H1 (cell line): ENCODE data around the gene FGF14. TPM values are rescaled to one million over a fixed set of nuclear protein-coding genes. Genes with fewer than 3 reads are reported as not detected.

Experiments used
- CBX8 ChIP-seq: fragments of 300-800, 300-1000 bp; sonication (generic); IDR thresholded peaks from 2 replicates; pipeline ENCODE4 v1.7.1; 2016; ENCODE audit warnings: low read depth, low read length, borderline replicate concordance
- CHD7 ChIP-seq: fragments of 300-600 bp; sonication (generic); IDR thresholded peaks from 2 replicates; pipeline ENCODE4 v1.7.1; 2012; ENCODE audit warnings: low read length, moderate library complexity, mild to moderate bottlenecking, inconsistent platforms; ENCODE audit not compliant: insufficient replicate concordance
- CTBP2 ChIP-seq: IDR thresholded peaks from 2 replicates; pipeline ENCODE4 v1.7.0; 2011; ENCODE audit warnings: borderline replicate concordance, mild to moderate bottlenecking, moderate library complexity, mixed read lengths, low read length; ENCODE audit not compliant: insufficient read depth, insufficient read length
- EZH2 ChIP-seq: fragments of 200-600 bp; sonication (generic); IDR thresholded peaks from 2 replicates; pipeline ENCODE4 v1.7.1; 2012; ENCODE audit warnings: low read depth, mild to moderate bottlenecking, moderate library complexity, low read length, inconsistent platforms; ENCODE audit not compliant: severe bottlenecking
- HDAC6 ChIP-seq: IDR thresholded peaks from one replicate; pipeline ENCODE4 v1.7.1; 2012; ENCODE audit warnings: low read depth, mild to moderate bottlenecking, inconsistent platforms, low read length, moderate library complexity
- JUN ChIP-seq: IDR thresholded peaks from 2 replicates; pipeline ENCODE4 v1.6.1; 2011; ENCODE audit warnings: low read depth, mild to moderate bottlenecking, improper control_type of control experiment, low read length
- JUND ChIP-seq: IDR thresholded peaks from 2 replicates; pipeline ENCODE4 v1.6.1; 2011; ENCODE audit warnings: mild to moderate bottlenecking, improper control_type of control experiment, low read length
- PHF8 ChIP-seq: fragments of 200-600 bp; sonication (generic); conservative IDR thresholded peaks from 2 replicates; pipeline ENCODE4 v1.7.1; 2012; ENCODE audit warnings: low read depth, mild to moderate bottlenecking, inconsistent platforms, low read length, moderate library complexity
- RBBP5 ChIP-seq: IDR thresholded peaks from 2 replicates; pipeline ENCODE4 v1.7.1; 2012; ENCODE audit warnings: low read depth, mild to moderate bottlenecking, inconsistent platforms, low read length, moderate library complexity, borderline replicate concordance
- ZNF274 ChIP-seq: IDR thresholded peaks from 2 replicates; pipeline ENCODE4 v1.7.0; 2012; ENCODE audit warnings: low read length, borderline replicate concordance; ENCODE audit errors: extremely low read depth
- polyA plus RNA-seq, 7 experiments: library from polyadenylated mRNA; depleted of rRNA in 3 of 7; stranded (reverse) in 5 of 7; unstranded in 2 of 7; fragments of >200 nt in 5 of 7; fragments of 200-250 nt in 2 of 7; gene quantifications; 1 replicate in 5 of 7; 2 replicates in 1 of 7; 4 replicates in 1 of 7; pipeline versions ENCODE4 v1.2.1 to v1.2.3, GENCODE V29; 2011 to 2013; ENCODE audit warnings: missing spikeins in 2 of 7, mixed read lengths in 2 of 7
- total RNA-seq: library from RNA; stranded (reverse); fragmentation: NEBNext Ultra II Directional; extraction: Animal tissue kit (Norgen Biotek cat#: 25700); gene quantifications from 2 replicates; pipeline ENCODE4 v1.2.1, GENCODE V29; 2021

Gene FGF14
- total and polyA plus RNA-seq, 2 of the 8 experiments (the other 6 are each of a cell fraction or from before 2014, with no cell fraction given), result 0.05 to 0.58 TPM

- TF ChIP-seq CHD7 (no peak), JUN (no peak), ZNF274 (no peak), PHF8 (no peak), HDAC6 (no peak), EZH2 (no peak), RBBP5 (no peak), CBX8 (no peak), JUND (no peak), CTBP2 (no peak)
Observed at GRCh38 chr13:102097708-102098107, 304.1 kb downstream of the FGF14 start (continued).
